Mucosa of descending colon (tissue), 3 donors: Measurements from ENCODE around the gene DUSP16. TPM values are rescaled to one million over a fixed set of nuclear protein-coding genes. Genes with fewer than 3 reads are reported as not detected.
"Not testable (repeated sequence)": the region's sequence is repeated elsewhere in the genome, so short reads cannot be mapped to it uniquely, and the experiment has no call there.

Experiments used
- ATAC-seq: fragments of 200-7000 bp; cut with Tn5 transposase; one replicate; pipeline ENCODE4 v1.9.1; 2020; ENCODE audit warnings: mild to moderate bottlenecking, moderate library complexity
- DNase-seq, 3 donors: peaks; one replicate each; pipeline ENCODE4 v3.0.0-alpha.2; 2020
- H3K36me3 ChIP-seq: fragments of 200-600 bp; one replicate; pipeline ENCODE4 v1.8.0; 2021; ENCODE audit warnings: low read depth, mild to moderate bottlenecking
- H3K4me1 ChIP-seq: fragments of 200-600 bp; one replicate; pipeline ENCODE4 v1.8.0; 2021; ENCODE audit warnings: low read depth, mild to moderate bottlenecking
- H3K4me3 ChIP-seq: fragments of 200-600 bp; one replicate; pipeline ENCODE4 v1.8.0; 2021; ENCODE audit warnings: mild to moderate bottlenecking
- H3K9me3 ChIP-seq: fragments of 200-600 bp; one replicate; pipeline ENCODE4 v1.8.0; 2021; ENCODE audit warnings: mild to moderate bottlenecking
- intact Hi-C, 2 donors: fragments of 100-400 bp; cut with DNase I in 1 of 2; cut with micrococcal nuclease in 1 of 2; formaldehyde crosslinking; loops; one replicate each; pipeline versions ENCODE4 v1.11.0 to v1.11.1; 2022; cut with DNase I, micrococcal nuclease
- total RNA-seq, 3 donors: library from RNA; stranded (reverse); fragmentation: NEBNext Ultra II Directional in 2 of 3; extraction: Animal tissue kit (Norgen Biotek cat#: 25700) in 2 of 3; gene quantifications; one replicate each; pipeline versions ENCODE4 v1.2.1 to v1.2.4, GENCODE V29; 2021 to 2023
- TF ChIP-seq, protein P1 (sequence below): fragments of 200-600 bp; IDR thresholded peaks from one replicate; pipeline ENCODE4 v1.8.0; 2022; ENCODE audit warnings: antibody characterized with exemption, mild to moderate bottlenecking
- donor health status: DM: no; HTN: no; CAD: no; lungs with moderate emphysema.
- donor health status: DM: no; HTN: no; CAD: no.
- donor health status: DM: no; HTN: yes; CAD: no.

DUSP16 gene
- total RNA-seq, 3 donors from 2014 or later, result 42.3 to 61.8 (median 42.9) TPM

DNA sequence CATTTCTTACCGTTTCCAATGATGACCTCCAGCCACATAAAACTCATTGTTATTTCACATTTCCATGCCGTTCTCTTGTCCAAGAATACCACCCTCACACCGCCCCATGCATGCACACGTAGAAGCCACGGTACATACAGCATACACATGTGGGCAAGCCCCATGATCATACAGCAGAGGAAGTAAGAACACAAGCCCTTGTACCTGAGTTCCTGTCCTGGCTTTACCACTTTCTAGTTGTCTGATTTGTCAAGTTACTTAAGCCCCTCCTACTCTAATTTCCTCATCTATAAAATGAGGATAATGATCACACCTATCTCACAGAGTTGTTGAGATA, 59.9 kb downstream of the DUSP16 start:
- Histone ChIP-seq H3K4me1 (no peaks in the 10 kb centered on the region), H3K4me3 (no peak overlapping the region), H3K36me3 (no peaks in the 10 kb centered on the region), H3K9me3 (no peaks in the 10 kb centered on the region)
- no peak for DNase-seq
- peak; percentile 42 for ATAC-seq
- intact Hi-C loops, result no loop called here
- TF ChIP-seq, protein P1, sequence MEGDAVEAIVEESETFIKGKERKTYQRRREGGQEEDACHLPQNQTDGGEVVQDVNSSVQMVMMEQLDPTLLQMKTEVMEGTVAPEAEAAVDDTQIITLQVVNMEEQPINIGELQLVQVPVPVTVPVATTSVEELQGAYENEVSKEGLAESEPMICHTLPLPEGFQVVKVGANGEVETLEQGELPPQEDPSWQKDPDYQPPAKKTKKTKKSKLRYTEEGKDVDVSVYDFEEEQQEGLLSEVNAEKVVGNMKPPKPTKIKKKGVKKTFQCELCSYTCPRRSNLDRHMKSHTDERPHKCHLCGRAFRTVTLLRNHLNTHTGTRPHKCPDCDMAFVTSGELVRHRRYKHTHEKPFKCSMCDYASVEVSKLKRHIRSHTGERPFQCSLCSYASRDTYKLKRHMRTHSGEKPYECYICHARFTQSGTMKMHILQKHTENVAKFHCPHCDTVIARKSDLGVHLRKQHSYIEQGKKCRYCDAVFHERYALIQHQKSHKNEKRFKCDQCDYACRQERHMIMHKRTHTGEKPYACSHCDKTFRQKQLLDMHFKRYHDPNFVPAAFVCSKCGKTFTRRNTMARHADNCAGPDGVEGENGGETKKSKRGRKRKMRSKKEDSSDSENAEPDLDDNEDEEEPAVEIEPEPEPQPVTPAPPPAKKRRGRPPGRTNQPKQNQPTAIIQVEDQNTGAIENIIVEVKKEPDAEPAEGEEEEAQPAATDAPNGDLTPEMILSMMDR, result no peak

DNA sequence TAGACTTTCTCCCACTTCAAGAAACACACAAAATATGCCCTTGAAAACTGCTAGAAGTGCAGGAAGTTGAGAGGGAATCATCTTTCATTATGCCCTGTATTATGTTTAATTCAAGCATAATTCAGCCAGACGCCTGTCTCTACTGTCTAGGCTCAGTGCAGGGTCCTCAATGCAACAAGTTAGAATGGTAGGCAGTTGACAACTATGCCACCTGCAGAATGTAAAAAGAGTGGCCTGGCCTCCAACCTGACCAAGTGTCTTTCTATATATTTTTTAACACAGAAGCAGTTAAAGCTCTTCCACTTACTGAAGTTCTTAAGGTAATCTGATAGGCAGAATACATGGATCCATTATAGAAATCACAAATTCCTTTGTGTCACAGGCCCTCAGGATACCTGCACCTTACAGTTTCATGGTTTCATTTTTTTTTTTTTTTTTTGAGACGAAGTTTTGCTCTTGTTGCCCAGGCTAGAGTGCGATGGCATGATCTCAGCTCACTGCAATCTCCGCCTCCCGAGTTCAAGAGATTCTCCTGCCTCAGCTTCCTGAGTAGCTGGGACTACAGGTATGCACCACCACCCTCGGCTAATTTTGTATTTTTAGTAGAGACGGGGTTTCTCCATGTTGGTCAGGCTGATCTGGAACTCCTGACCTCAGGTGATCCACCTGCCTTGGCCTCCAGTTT, 60.4 kb downstream of the DUSP16 start:
- H3K36me3 ChIP-seq, H3K4me3 ChIP-seq, H3K9me3 ChIP-seq, intact Hi-C loops, ATAC-seq, H3K4me1 ChIP-seq, DNase-seq: not testable (repeated sequence)

DNA sequence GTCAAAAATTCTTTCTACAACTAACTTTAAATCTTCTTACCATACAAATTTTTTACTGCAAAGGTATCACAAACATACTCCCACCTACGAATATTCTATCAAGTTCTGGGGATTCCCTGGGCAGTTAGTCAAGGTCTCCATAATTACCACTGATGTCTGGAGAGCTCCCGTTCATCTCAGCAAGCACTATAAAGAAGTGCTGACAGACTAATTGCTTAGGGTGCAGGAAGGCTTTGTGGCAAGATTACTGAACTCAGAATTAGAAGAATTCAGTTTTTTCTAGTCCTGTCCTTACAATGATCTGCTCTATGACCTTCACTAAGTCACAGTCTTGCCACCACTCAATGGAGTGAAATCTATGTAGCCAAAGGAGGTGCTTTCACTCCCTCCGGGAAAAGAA, 61.5 kb downstream of the DUSP16 start:
- no peaks in the 10 kb centered on the region for H3K36me3 ChIP-seq
- no peak overlapping the region for H3K4me3 ChIP-seq
- no peaks in the 10 kb centered on the region for H3K4me1 ChIP-seq
- intact Hi-C loops, result no loop called here
- ATAC-seq (no peak), DNase-seq (no peak)
- H3K9me3 ChIP-seq, result no peaks in the 10 kb centered on the region
- TF ChIP-seq, protein P1, result no peak

DNA sequence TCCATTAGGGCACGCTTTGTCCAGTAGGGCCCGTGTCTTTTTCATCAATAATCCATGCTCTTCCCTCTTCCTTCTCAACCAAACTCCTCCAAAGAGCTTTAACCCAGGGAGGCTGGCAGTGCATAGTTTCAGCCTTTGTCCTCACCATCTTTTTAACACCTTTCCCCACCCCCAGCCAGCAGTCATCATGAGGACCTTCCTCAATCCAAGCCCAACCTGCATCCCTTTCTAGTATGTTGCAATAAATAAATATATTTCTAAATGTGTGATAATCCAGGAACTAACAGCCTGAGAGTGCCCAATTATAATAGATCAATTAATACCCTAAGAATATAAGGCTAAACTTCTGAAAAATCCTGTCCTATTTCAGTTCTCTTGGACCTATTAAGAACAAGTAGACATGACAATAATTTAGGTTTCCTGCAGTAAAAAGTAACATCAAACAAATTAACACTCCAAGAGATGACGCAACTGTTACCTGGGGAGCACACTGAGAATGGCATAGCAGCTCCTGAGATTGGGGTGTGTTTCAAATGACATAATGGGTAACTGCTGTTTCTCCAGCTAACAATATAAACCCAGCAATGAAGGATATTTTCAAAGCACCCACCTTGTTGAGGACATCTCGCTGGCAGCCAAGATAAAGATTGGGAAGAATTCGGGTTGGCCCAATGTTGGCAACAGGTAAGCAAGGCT, 62.6 kb downstream of the DUSP16 start:
- no peaks in the 10 kb centered on the region for H3K36me3 ChIP-seq
- TF ChIP-seq, protein P1, result no peak
- no peaks in the 10 kb centered on the region for H3K4me1 ChIP-seq
- DNase-seq (no peak), ATAC-seq (no peak)
- intact Hi-C loops, result no loop called here
- H3K4me3 ChIP-seq, result no peak overlapping the region
- H3K9me3 ChIP-seq, result no peaks in the 10 kb centered on the region

DNA sequence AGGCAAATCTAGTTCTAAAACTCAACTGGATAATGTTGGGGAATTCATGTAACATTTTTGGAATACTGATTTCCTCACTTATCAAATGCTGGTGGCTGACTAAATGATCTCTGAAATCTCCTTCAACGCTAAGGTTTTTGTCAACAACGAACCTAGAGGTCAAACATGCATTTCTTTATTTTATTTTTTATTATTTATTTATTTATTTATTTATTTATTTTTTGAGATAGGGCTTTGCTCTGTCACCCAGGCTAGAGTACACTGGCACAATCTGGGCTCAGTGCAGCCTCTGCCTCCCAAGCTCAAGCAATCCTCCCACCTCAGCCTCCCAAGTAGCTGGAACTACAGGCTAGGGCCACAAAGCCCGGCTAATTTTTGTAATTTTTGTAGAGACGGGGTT, 64.5 kb downstream of the DUSP16 start:
- DNase-seq, result no peak
- Histone ChIP-seq H3K4me1 (no peaks in the 10 kb centered on the region), H3K36me3 (no peaks in the 10 kb centered on the region), H3K9me3 (no peaks in the 10 kb centered on the region), H3K4me3 (no peak overlapping the region)
- TF ChIP-seq, protein P1, result no peak
- no peak for ATAC-seq
- intact Hi-C loops, result no loop called here

DNA sequence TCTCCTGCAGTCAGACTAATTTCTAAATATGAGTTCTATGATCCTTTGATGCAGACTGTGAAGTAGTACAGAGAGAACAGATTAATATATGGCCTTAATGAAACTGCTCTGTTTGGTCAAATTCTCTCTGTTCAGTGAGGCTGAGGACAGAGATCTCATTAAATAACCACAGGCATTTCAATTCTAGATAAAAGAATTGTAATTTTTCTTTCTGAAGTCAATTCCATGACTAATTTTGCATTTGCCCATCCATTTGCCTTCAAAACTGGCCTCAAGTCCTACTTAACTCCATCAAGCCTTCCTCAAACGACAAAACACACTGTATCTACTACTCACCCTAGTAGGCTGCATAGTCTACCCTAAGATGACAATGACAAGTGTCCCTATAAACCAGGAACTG, 67.1 kb downstream of the DUSP16 start:
- intact Hi-C loops, result no loop called here

More for the DNA sequence above, 67.1 kb downstream of the DUSP16 start:
- no peaks in the 10 kb centered on the region for H3K36me3 ChIP-seq
- H3K4me3 ChIP-seq, result no peak overlapping the region
- no peaks in the 10 kb centered on the region for H3K4me1 ChIP-seq
- no peak for DNase-seq
- ATAC-seq, result no peak
- TF ChIP-seq, protein P1, result no peak
- no peaks in the 10 kb centered on the region for H3K9me3 ChIP-seq
